ENCODE results near the gene GATA5. TPM values are rescaled to one million over a fixed set of nuclear protein-coding genes. Genes with fewer than 3 reads are reported as not detected.

Gene GATA5
- polyA plus RNA-seq, 2 donors = 0.01 to 0.04 TPM

GRCh38 chr20:62476056-62476838 is 452 bp upstream of the GATA5 start:
- H3K4me1 ChIP-seq (ENCODE audit: control insufficient read depth in 2 of 2, insufficient read depth in 2 of 2, low read length in 1 of 2) = peaks cover 4 to 15% of the 10 kb centered on the region in 2 donors
- peaks cover 3 to 22% of the 10 kb centered on the region in 2 donors for H3K27me3 ChIP-seq (ENCODE audit: control insufficient read depth in 1 of 2, insufficient read depth in 2 of 2, low read length in 2 of 2)
- H3K27ac ChIP-seq (ENCODE audit: low read depth in 2 of 2, low read length in 1 of 2) = no peak overlapping the region
- peaks cover 0 to 2% of the 10 kb centered on the region in 2 donors for H3K9me3 ChIP-seq (ENCODE audit: control insufficient read depth in 2 of 2, insufficient read depth in 1 of 2, low read depth in 1 of 2, low read length in 1 of 2)
- peak overlapping the region; percentile 2 to 3 for H3K4me3 ChIP-seq (ENCODE audit: low read depth in 1 of 2, low read length in 2 of 2)
- 3 to 4% methylated on average over 70 to 82 of the region's 82 CpGs for WGBS, 2 donors
- no peaks in the 10 kb centered on the region for H3K36me3 ChIP-seq (ENCODE audit: control insufficient read depth in 2 of 2, insufficient read depth in 2 of 2, low read length in 1 of 2)

GRCh38 chr20:62475027-62475771 is 596 bp downstream of the GATA5 start:
- Histone ChIP-seq H3K9me3 (ENCODE audit: control insufficient read depth in 2 of 2, insufficient read depth in 1 of 2, low read depth in 1 of 2, low read length in 1 of 2) (peaks cover 0 to 4% of the 10 kb centered on the region in 2 donors), H3K4me1 (ENCODE audit: control insufficient read depth in 2 of 2, insufficient read depth in 2 of 2, low read length in 1 of 2) (peaks cover 4 to 15% of the 10 kb centered on the region in 2 donors), H3K27me3 (ENCODE audit: control insufficient read depth in 1 of 2, insufficient read depth in 2 of 2, low read length in 2 of 2) (peaks cover 4 to 21% of the 10 kb centered on the region in 2 donors), H3K36me3 (ENCODE audit: control insufficient read depth in 2 of 2, insufficient read depth in 2 of 2, low read length in 1 of 2) (no peaks in the 10 kb centered on the region), H3K27ac (ENCODE audit: low read depth in 2 of 2, low read length in 1 of 2) (no peak overlapping the region), H3K4me3 (ENCODE audit: low read depth in 1 of 2, low read length in 2 of 2) (peak overlapping the region; percentile 1 to 2)
- 4 to 6% methylated on average over 83 to 93 of the region's 93 CpGs for WGBS, 2 donors

GRCh38 chr20:62474604-62475026 is 1.2 kb downstream of the GATA5 start:
- Histone ChIP-seq H3K36me3 (ENCODE audit: control insufficient read depth in 2 of 2, insufficient read depth in 2 of 2, low read length in 1 of 2) (no peaks in the 10 kb centered on the region), H3K27ac (ENCODE audit: low read depth in 2 of 2, low read length in 1 of 2) (no peak overlapping the region), H3K9me3 (ENCODE audit: control insufficient read depth in 2 of 2, insufficient read depth in 1 of 2, low read depth in 1 of 2, low read length in 1 of 2) (peaks cover 0 to 4% of the 10 kb centered on the region in 2 donors), H3K27me3 (ENCODE audit: control insufficient read depth in 1 of 2, insufficient read depth in 2 of 2, low read length in 2 of 2) (peaks cover 6 to 21% of the 10 kb centered on the region in 2 donors), H3K4me3 (ENCODE audit: low read depth in 1 of 2, low read length in 2 of 2) (peak overlapping the region in 1 of 2 donors; percentile 1), H3K4me1 (ENCODE audit: control insufficient read depth in 2 of 2, insufficient read depth in 2 of 2, low read length in 1 of 2) (peaks cover 4 to 15% of the 10 kb centered on the region in 2 donors)
- 9 to 14% methylated on average over 25 of the region's 25 CpGs for WGBS, 2 donors

- no peaks in the 10 kb centered on the region for H3K36me3 ChIP-seq (ENCODE audit: control insufficient read depth in 2 of 2, insufficient read depth in 2 of 2, low read length in 1 of 2)
- no peak overlapping the region for H3K4me3 ChIP-seq (ENCODE audit: low read depth in 1 of 2, low read length in 2 of 2)
- H3K4me1 ChIP-seq (ENCODE audit: control insufficient read depth in 2 of 2, insufficient read depth in 2 of 2, low read length in 1 of 2) = peaks cover 4 to 15% of the 10 kb centered on the region in 2 donors
- peaks cover 6 to 21% of the 10 kb centered on the region in 2 donors for H3K27me3 ChIP-seq (ENCODE audit: control insufficient read depth in 1 of 2, insufficient read depth in 2 of 2, low read length in 2 of 2)
- no peak overlapping the region for H3K27ac ChIP-seq (ENCODE audit: low read depth in 2 of 2, low read length in 1 of 2)
- H3K9me3 ChIP-seq (ENCODE audit: control insufficient read depth in 2 of 2, insufficient read depth in 1 of 2, low read depth in 1 of 2, low read length in 1 of 2) = peaks cover 0 to 2% of the 10 kb centered on the region in 2 donors
- WGBS, 2 donors = 29 to 32% methylated on average over 37 to 52 of the region's 52 CpGs
Measured at GRCh38 chr20:62473717-62474603, 1.8 kb downstream of the GATA5 start.

- Histone ChIP-seq H3K4me1 (ENCODE audit: control insufficient read depth in 2 of 2, insufficient read depth in 2 of 2, low read length in 1 of 2) (peaks cover 4 to 15% of the 10 kb centered on the region in 2 donors), H3K4me3 (ENCODE audit: low read depth in 1 of 2, low read length in 2 of 2) (no peak overlapping the region), H3K27ac (ENCODE audit: low read depth in 2 of 2, low read length in 1 of 2) (no peak overlapping the region), H3K36me3 (ENCODE audit: control insufficient read depth in 2 of 2, insufficient read depth in 2 of 2, low read length in 1 of 2) (no peaks in the 10 kb centered on the region), H3K27me3 (ENCODE audit: control insufficient read depth in 1 of 2, insufficient read depth in 2 of 2, low read length in 2 of 2) (peaks cover 3 to 21% of the 10 kb centered on the region in 2 donors), H3K9me3 (ENCODE audit: control insufficient read depth in 2 of 2, insufficient read depth in 1 of 2, low read depth in 1 of 2, low read length in 1 of 2) (peaks cover 0 to 2% of the 10 kb centered on the region in 2 donors)
- WGBS, 2 donors = 58 to 78% methylated on average over 30 of the region's 30 CpGs
Measured at GRCh38 chr20:62472941-62473585, 2.7 kb downstream of the GATA5 start.

- Histone ChIP-seq H3K9me3 (ENCODE audit: control insufficient read depth in 2 of 2, insufficient read depth in 1 of 2, low read depth in 1 of 2, low read length in 1 of 2) (peaks cover 0 to 2% of the 10 kb centered on the region in 2 donors), H3K4me1 (ENCODE audit: control insufficient read depth in 2 of 2, insufficient read depth in 2 of 2, low read length in 1 of 2) (peaks cover 4 to 15% of the 10 kb centered on the region in 2 donors), H3K36me3 (ENCODE audit: control insufficient read depth in 2 of 2, insufficient read depth in 2 of 2, low read length in 1 of 2) (no peaks in the 10 kb centered on the region), H3K27ac (ENCODE audit: low read depth in 2 of 2, low read length in 1 of 2) (no peak overlapping the region), H3K27me3 (ENCODE audit: control insufficient read depth in 1 of 2, insufficient read depth in 2 of 2, low read length in 2 of 2) (peaks cover 3 to 21% of the 10 kb centered on the region in 2 donors), H3K4me3 (ENCODE audit: low read depth in 1 of 2, low read length in 2 of 2) (no peak overlapping the region)
- 77 to 80% methylated on average over 23 of the region's 23 CpGs for WGBS, 2 donors
Measured at GRCh38 chr20:62472138-62472940, 3.5 kb downstream of the GATA5 start.

GRCh38 chr20:62470459-62470858 is 5.3 kb downstream of the GATA5 start:
- Histone ChIP-seq H3K36me3 (ENCODE audit: control insufficient read depth in 2 of 2, insufficient read depth in 2 of 2, low read length in 1 of 2) (no peaks in the 10 kb centered on the region), H3K27ac (ENCODE audit: low read depth in 2 of 2, low read length in 1 of 2) (no peak overlapping the region), H3K27me3 (ENCODE audit: control insufficient read depth in 1 of 2, insufficient read depth in 2 of 2, low read length in 2 of 2) (peaks cover 3 to 10% of the 10 kb centered on the region in 2 donors), H3K4me1 (ENCODE audit: control insufficient read depth in 2 of 2, insufficient read depth in 2 of 2, low read length in 1 of 2) (peaks cover 0 to 6% of the 10 kb centered on the region in 2 donors), H3K4me3 (ENCODE audit: low read depth in 1 of 2, low read length in 2 of 2) (no peak overlapping the region), H3K9me3 (ENCODE audit: control insufficient read depth in 2 of 2, insufficient read depth in 1 of 2, low read depth in 1 of 2, low read length in 1 of 2) (peaks cover 0 to 2% of the 10 kb centered on the region in 2 donors)
- WGBS, 2 donors = 72 to 79% methylated on average over 12 of the region's 12 CpGs

GRCh38 chr20:62470001-62470400 is 5.8 kb downstream of the GATA5 start:
- Histone ChIP-seq H3K27ac (ENCODE audit: low read depth in 2 of 2, low read length in 1 of 2) (no peak overlapping the region), H3K4me1 (ENCODE audit: control insufficient read depth in 2 of 2, insufficient read depth in 2 of 2, low read length in 1 of 2) (peaks cover 0 to 2% of the 10 kb centered on the region in 2 donors), H3K9me3 (ENCODE audit: control insufficient read depth in 2 of 2, insufficient read depth in 1 of 2, low read depth in 1 of 2, low read length in 1 of 2) (peaks cover 0 to 2% of the 10 kb centered on the region in 2 donors), H3K27me3 (ENCODE audit: control insufficient read depth in 1 of 2, insufficient read depth in 2 of 2, low read length in 2 of 2) (peaks cover 3 to 5% of the 10 kb centered on the region in 2 donors), H3K4me3 (ENCODE audit: low read depth in 1 of 2, low read length in 2 of 2) (no peak overlapping the region), H3K36me3 (ENCODE audit: control insufficient read depth in 2 of 2, insufficient read depth in 2 of 2, low read length in 1 of 2) (no peaks in the 10 kb centered on the region)
- WGBS, 2 donors = 28 to 39% methylated on average over 18 of the region's 18 CpGs

Measured in esophagus (tissue), 2 donors.